Measurements from ENCODE around the gene FAM219B. TPM values are rescaled to one million over a fixed set of nuclear protein-coding genes. Genes with fewer than 3 reads are reported as not detected.
"Not testable (repeated sequence)": the region's sequence is repeated elsewhere in the genome, so short reads cannot be mapped to it uniquely, and the experiment has no call there.

Gene FAM219B
- total RNA-seq, 1 donor: 35.9 TPM

- H3K4me3 ChIP-seq (ENCODE audit: low read depth, low read length): no peak overlapping the region
- DNase-seq (ENCODE audit: low read depth): no peak
- TF ChIP-seq CTCF (IDR thresholded peaks at IDR 0.05; ENCODE audit: insufficient read depth, low read length): no peak
Observed at GRCh38 chr15:74917676-74918075, 11.0 kb upstream of the FAM219B start.

GRCh38 chr15:74913799-74914198 is 7.1 kb upstream of the FAM219B start:
- DNase-seq (ENCODE audit: low read depth); H3K4me3 ChIP-seq (ENCODE audit: low read depth, low read length): not testable (repeated sequence)

GRCh38 chr15:74913041-74913440 is 6.4 kb upstream of the FAM219B start:
- H3K4me3 ChIP-seq (ENCODE audit: low read depth, low read length): no peak overlapping the region
- peak; percentile 23 for DNase-seq (ENCODE audit: low read depth)
- TF ChIP-seq CTCF (IDR thresholded peaks at IDR 0.05; ENCODE audit: insufficient read depth, low read length): no peak

- H3K4me3 ChIP-seq (ENCODE audit: low read depth, low read length): no peak overlapping the region
- TF ChIP-seq CTCF (IDR thresholded peaks at IDR 0.05; ENCODE audit: insufficient read depth, low read length): no peak
- no peak for DNase-seq (ENCODE audit: low read depth)
Observed at GRCh38 chr15:74908635-74909034, 2.0 kb upstream of the FAM219B start.

- no peak for TF ChIP-seq CTCF (IDR thresholded peaks at IDR 0.05; ENCODE audit: insufficient read depth, low read length)
- peak overlapping the region; percentile 82 for H3K4me3 ChIP-seq (ENCODE audit: low read depth, low read length)
- peak; percentile 21 for DNase-seq (ENCODE audit: low read depth)
Observed at GRCh38 chr15:74907163-74907870, 666 bp upstream of the FAM219B start.

- TF ChIP-seq CTCF (IDR thresholded peaks at IDR 0.05; ENCODE audit: insufficient read depth, low read length): no peak
- peak overlapping the region; percentile 82 for H3K4me3 ChIP-seq (ENCODE audit: low read depth, low read length)
- DNase-seq (ENCODE audit: low read depth): peak; percentile 28
Observed at GRCh38 chr15:74906067-74906449, 593 bp downstream of the FAM219B start.

- no peak for DNase-seq (ENCODE audit: low read depth)
- no peak overlapping the region for H3K4me3 ChIP-seq (ENCODE audit: low read depth, low read length)
- TF ChIP-seq CTCF (IDR thresholded peaks at IDR 0.05; ENCODE audit: insufficient read depth, low read length): no peak
Observed at GRCh38 chr15:74904190-74904805, 2.4 kb downstream of the FAM219B start.
